MM.1S (cell line): Measurements from ENCODE around the gene TRMT61B.

Source experiments
- DNase-seq: peaks from one replicate; pipeline ENCODE4 v3.0.0-alpha.2; 2015
- H2AFZ ChIP-seq: fragments of 300-600 bp; sonication (generic); 2 replicates; pipeline ENCODE4 v1.6.0; 2016; ENCODE audit warnings: antibody characterized with exemption, low read length
- H3F3A ChIP-seq: fragments of 300-600 bp; sonication (generic); 2 replicates; pipeline ENCODE4 v1.6.1; 2016; ENCODE audit warnings: mild to moderate bottlenecking, antibody characterized with exemption, low read length, moderate library complexity, mixed read lengths; ENCODE audit not compliant: insufficient read depth
- H3K27ac ChIP-seq: fragments of 300-600 bp; sonication (generic); 2 replicates; pipeline ENCODE4 v1.5.1; 2016; ENCODE audit warnings: mild to moderate bottlenecking, low read length
- H3K27me3 ChIP-seq: fragments of 300-600 bp; sonication (generic); replicated peaks from 2 replicates; pipeline ENCODE4 v1.6.0; 2016; ENCODE audit warnings: low read length; ENCODE audit not compliant: insufficient read depth
- H3K36me3 ChIP-seq: fragments of 300-600 bp; sonication (generic); replicated peaks from 2 replicates; pipeline ENCODE4 v1.6.1; 2016; ENCODE audit warnings: mild to moderate bottlenecking, low read length, mixed read lengths; ENCODE audit not compliant: insufficient read depth
- H3K4me1 ChIP-seq: fragments of 300-600 bp; sonication (generic); 2 replicates; pipeline ENCODE4 v1.6.1; 2016; ENCODE audit warnings: low read length, mixed read lengths
- H3K4me2 ChIP-seq: fragments of 300-600 bp; sonication (generic); 2 replicates; pipeline ENCODE4 v1.6.0; 2016; ENCODE audit warnings: low read depth, low read length
- H3K4me3 ChIP-seq: fragments of 300-600 bp; sonication (generic); 2 replicates; pipeline ENCODE4 v1.5.1; 2016; ENCODE audit warnings: low read length, mixed read lengths
- H3K79me2 ChIP-seq: fragments of 300-600 bp; sonication (generic); 2 replicates; pipeline ENCODE4 v1.6.1; 2016; ENCODE audit warnings: mixed run types, low read length, mixed read lengths
- H3K9ac ChIP-seq: fragments of 300-600 bp; sonication (generic); 2 replicates; pipeline ENCODE4 v1.6.1; 2016; ENCODE audit warnings: low read length, mixed read lengths
- H3K9me2 ChIP-seq: fragments of 300-600 bp; sonication (generic); replicated peaks from 2 replicates; pipeline ENCODE4 v1.6.1; 2016; ENCODE audit warnings: mild to moderate bottlenecking, low read length, mixed read lengths; ENCODE audit not compliant: insufficient read depth
- H3K9me3 ChIP-seq: fragments of 300-600 bp; sonication (generic); replicated peaks from 2 replicates; pipeline ENCODE4 v1.6.1; 2016; ENCODE audit warnings: mild to moderate bottlenecking, low read length, mixed read lengths; ENCODE audit not compliant: insufficient read depth
- H4K20me1 ChIP-seq: fragments of 300-600 bp; sonication (generic); 2 replicates; pipeline ENCODE4 v1.6.1; 2016; ENCODE audit warnings: mild to moderate bottlenecking, low read length, moderate library complexity, mixed read lengths; ENCODE audit not compliant: insufficient read depth
- EZH2 ChIP-seq: fragments of 300-600 bp; sonication (generic); optimal IDR thresholded peaks from 2 replicates; pipeline ENCODE3; 2017; ENCODE audit warnings: low read depth, mild to moderate bottlenecking, antibody characterized with exemption, low read length, mixed read lengths
- EZH2phosphoT487 ChIP-seq: fragments of 300-600 bp; sonication (generic); IDR thresholded peaks from 2 replicates; pipeline ENCODE4 v1.6.1; 2018; ENCODE audit warnings: antibody characterized with exemption, low read length
- TF ChIP-seq, protein P1 (sequence below): fragments of 300-600 bp; sonication (generic); IDR thresholded peaks from 2 replicates; pipeline ENCODE4 v1.5.1; 2016; ENCODE audit warnings: antibody characterized with exemption, low read length, mixed read lengths

TRMT61B gene

DNA sequence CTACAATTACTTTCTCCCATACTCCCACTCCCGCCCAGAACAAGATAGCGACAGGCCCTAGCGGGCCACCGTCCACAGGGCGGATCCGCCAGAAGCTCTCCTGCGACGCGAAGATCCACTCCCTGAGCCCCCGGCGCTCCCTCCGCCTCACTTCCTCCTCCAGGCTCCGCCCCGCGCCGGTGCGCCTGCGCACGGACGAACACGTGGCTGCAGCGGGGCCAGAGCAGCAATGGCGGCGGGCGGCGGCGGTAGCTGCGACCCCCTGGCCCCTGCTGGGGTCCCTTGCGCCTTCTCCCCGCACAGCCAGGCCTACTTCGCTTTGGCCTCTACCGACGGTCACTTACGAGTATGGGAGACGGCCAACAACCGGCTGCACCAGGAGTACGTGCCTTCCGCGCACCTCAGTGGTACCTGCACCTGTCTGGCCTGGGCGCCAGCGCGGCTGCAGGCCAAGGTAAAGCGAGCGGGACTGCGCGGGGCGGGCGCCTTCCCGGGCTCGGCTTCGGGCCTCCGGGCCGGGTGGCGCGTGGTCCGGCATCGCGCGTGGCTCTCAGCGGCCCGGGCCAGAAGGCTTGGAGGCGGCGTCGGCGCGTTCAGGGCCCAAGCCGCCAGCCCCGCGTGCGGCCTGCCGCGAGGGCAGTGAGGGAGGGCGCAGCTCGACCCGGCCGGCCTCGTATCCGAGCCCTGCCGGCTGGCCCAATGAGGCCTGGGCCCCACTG lies 24.5 kb upstream of the TRMT61B start, which contains the start of gene WDR43:
Gene WDR43, plus strand, starts transcription at position 198 of the 719 bp plus-strand sequence. Its CDS starts 32 bp downstream, at position 230.
- Histone ChIP-seq H3K36me3 (no peaks in the 10 kb centered on the region), H3K9me3 (no peaks in the 10 kb centered on the region), H3F3A (peaks cover 5% of the 10 kb centered on the region; the same call in 1 of the 2 replicates), H3K4me2 (peak within 1 kb of the TSS; percentile 75), H4K20me1 (peaks cover 40% of the 10 kb centered on the region), H3K79me2 (peaks cover 52% of the 10 kb centered on the region), H2AFZ (peak within 1 kb of the TSS; percentile 63), H3K9ac (peak within 1 kb of the TSS; percentile 97), H3K4me1 (peaks cover 18% of the 10 kb centered on the region), H3K4me3 (peak within 1 kb of the TSS; percentile 92), H3K27me3 (no peaks in the 10 kb centered on the region), H3K9me2 (no peaks in the 10 kb centered on the region), H3K27ac (peak within 1 kb of the TSS; percentile 60)
- no peak for TF ChIP-seq EZH2
- TF ChIP-seq, protein P1, sequence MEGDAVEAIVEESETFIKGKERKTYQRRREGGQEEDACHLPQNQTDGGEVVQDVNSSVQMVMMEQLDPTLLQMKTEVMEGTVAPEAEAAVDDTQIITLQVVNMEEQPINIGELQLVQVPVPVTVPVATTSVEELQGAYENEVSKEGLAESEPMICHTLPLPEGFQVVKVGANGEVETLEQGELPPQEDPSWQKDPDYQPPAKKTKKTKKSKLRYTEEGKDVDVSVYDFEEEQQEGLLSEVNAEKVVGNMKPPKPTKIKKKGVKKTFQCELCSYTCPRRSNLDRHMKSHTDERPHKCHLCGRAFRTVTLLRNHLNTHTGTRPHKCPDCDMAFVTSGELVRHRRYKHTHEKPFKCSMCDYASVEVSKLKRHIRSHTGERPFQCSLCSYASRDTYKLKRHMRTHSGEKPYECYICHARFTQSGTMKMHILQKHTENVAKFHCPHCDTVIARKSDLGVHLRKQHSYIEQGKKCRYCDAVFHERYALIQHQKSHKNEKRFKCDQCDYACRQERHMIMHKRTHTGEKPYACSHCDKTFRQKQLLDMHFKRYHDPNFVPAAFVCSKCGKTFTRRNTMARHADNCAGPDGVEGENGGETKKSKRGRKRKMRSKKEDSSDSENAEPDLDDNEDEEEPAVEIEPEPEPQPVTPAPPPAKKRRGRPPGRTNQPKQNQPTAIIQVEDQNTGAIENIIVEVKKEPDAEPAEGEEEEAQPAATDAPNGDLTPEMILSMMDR, result no peak
- no peak for TF ChIP-seq EZH2phosphoT487
- peak; percentile 99 for DNase-seq

DNA sequence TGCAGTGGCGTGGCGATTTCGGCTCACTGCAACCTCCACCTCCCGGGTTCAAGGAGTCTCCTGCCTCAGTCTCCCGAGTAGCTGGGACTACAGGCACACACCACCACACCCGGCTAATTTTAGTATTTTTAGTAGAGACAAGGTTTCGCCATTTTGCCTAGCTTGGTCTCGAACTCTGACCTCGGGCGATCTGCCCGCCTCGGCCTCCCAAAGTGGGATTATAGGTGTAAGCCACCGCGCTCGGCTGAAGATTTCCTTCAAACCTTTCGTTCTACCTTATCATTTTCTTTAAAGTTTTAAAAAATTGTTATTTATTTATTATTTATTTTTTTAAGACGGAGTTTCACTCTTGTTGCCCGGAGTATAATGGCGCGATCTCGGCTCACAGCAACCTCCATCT lies 23.4 kb upstream of the TRMT61B start:
- Histone ChIP-seq H3F3A (peaks cover 5% of the 10 kb centered on the region; the same call in 1 of the 2 replicates), H3K36me3 (no peaks in the 10 kb centered on the region), H3K27ac (no peak overlapping the region), H3K9me2 (no peaks in the 10 kb centered on the region), H3K4me1 (peaks cover 18% of the 10 kb centered on the region), H2AFZ (no peak overlapping the region), H3K9me3 (no peaks in the 10 kb centered on the region), H3K9ac (no peak overlapping the region), H3K27me3 (no peaks in the 10 kb centered on the region), H3K79me2 (peaks cover 41% of the 10 kb centered on the region), H3K4me2 (no peak overlapping the region), H3K4me3 (no peak overlapping the region), H4K20me1 (peaks cover 28% of the 10 kb centered on the region)
- TF ChIP-seq EZH2phosphoT487, result no peak
- TF ChIP-seq, protein P1, result no peak
- TF ChIP-seq EZH2, result no peak
- no peak for DNase-seq

DNA sequence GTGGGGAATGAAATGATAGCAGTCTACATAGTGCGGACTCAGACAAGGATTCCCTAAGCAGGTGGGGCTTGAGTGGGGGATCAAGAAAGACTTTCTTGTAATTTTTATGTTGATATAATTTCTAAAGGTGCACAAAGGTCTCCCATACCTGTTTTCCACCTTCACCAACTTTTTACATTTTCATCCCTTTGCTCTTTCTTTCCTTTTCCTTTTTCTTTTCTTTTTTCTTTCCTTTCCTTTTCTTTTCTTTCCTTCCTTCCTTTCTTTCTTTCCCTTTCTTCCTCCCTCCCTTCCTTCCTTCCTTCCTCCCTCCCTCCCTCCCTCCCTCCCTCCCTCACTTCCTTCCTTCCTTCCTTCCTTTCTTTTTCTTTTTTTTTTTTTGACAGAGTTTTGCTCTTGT lies 10.1 kb upstream of the TRMT61B start:
- H3K9me3 ChIP-seq, result no peaks in the 10 kb centered on the region
- no peak overlapping the region for H2AFZ ChIP-seq
- H4K20me1 ChIP-seq, result no peaks in the 10 kb centered on the region
- no peak for TF ChIP-seq EZH2phosphoT487
- TF ChIP-seq, protein P1, result no peak
- TF ChIP-seq EZH2, result no peak
- no peaks in the 10 kb centered on the region for H3F3A ChIP-seq
- H3K4me1 ChIP-seq, result no peaks in the 10 kb centered on the region
- H3K4me3 ChIP-seq, result no peak overlapping the region
- DNase-seq, result no peak
- no peaks in the 10 kb centered on the region for H3K9me2 ChIP-seq
- H3K4me2 ChIP-seq, result no peak overlapping the region
- no peaks in the 10 kb centered on the region for H3K36me3 ChIP-seq
- H3K79me2 ChIP-seq, result no peaks in the 10 kb centered on the region
- H3K27ac ChIP-seq, result no peak overlapping the region
- no peak overlapping the region for H3K9ac ChIP-seq
- H3K27me3 ChIP-seq, result no peaks in the 10 kb centered on the region
